HG03060 (cell line): ENCODE measurements around the gene PRPF4.
A peak's percentile ranks its signal among the peaks of the same experiment; 100 is the strongest.

Source experiments
- ATAC-seq: cut with Tn5 transposase; IDR thresholded peaks from one replicate; pipeline ENCODE4 v1.9.1; 2021; ENCODE audit warnings: low read depth, moderate number of reproducible peaks; ENCODE audit not compliant: unreplicated experiment

PRPF4 gene

DNA sequence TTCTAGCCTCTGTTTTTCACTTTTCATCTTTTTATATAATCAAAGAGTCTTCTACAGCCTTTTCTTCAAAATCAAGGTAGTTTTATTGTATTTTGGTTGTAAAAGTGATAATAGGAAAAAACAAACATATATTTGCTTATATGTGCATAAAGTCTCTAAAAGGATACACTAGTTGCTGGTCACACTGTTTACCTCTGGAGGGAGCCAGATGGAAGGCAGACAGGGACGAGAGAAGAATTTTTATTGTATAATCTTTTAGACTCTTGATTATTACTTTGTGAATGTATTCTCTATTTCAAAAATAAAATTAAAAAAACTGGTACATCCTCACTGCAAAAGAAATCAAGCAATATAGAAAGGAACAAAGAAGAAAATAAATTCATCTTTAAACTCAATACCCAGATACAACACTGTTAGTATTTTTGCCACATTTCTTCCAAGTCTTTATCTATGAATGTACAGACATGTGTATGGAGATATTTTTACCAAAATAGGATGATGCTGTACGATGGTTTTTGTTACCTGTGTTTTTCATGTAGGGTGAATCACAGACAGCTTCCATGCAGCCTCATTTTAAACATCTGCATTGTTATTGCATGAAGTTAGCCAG, 33.9 kb downstream of the PRPF4 start:
- ATAC-seq = no peak

- no peak for ATAC-seq
Observed at GRCh38 chr9:113310538-113310937, 35.1 kb downstream of the PRPF4 start.

- ATAC-seq = no peak
Observed at GRCh38 chr9:113311961-113312360, 36.5 kb downstream of the PRPF4 start.

DNA sequence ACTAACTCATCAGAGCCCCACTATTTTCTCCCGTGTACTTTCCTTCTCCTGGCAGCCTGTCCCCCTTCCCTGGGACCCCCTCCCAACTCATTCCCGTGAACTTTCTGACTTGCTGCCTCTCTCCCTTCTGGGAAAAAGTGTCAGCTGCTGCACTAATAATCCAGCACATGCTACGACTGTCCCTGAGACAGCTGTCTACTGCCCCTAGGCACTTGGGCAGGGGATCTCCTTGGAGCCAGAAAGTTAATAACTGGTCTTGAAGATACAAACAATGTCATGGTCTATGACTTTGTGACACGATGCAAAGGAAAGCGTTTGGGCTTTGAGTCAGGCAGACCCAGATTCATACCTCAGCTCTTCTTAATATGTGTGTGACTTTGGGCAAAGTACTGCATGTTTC, 37.8 kb downstream of the PRPF4 start:
- ATAC-seq = no peak

DNA sequence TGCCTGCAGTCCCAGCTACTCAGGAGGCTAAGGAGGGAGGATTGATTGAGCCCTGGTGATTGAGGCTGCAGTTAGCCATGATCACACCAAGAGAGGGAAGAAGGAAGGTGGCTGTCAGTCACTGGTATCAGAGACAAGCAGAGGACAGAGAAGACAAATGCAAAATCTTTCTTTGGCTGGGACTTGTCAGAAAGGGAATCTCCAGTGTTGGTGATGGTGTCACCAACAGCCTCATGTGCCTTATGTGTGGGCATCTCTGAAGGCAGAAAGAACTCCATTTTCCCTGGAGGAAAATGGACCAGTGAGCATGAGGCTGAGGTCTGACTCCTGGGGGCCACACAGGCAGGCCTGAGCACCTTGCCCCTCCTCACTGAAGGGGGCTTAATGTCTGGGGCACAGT, 39.8 kb downstream of the PRPF4 start:
- ATAC-seq = no peak

- no peak for ATAC-seq
Observed at GRCh38 chr9:113316030-113316429, 40.6 kb downstream of the PRPF4 start.

DNA sequence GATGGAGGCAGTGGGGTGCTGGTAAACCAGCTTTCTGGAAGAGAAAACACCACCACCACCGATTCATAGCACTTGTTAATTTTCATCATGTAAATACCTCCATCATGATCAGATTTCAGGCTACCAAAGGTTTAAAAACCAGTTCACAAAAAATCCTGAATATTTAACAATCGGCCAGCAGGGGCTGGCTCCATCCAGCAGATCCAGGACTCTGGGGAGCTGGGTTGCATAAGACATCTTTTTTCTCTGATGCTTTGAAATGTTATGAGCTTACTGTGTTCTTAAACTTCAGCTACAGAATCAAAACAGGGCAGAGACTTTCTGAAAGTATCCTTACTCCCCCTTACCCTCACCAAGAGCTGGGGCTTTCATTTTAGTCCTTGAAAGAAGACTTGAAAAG, 42.3 kb downstream of the PRPF4 start:
- no peak for ATAC-seq

DNA sequence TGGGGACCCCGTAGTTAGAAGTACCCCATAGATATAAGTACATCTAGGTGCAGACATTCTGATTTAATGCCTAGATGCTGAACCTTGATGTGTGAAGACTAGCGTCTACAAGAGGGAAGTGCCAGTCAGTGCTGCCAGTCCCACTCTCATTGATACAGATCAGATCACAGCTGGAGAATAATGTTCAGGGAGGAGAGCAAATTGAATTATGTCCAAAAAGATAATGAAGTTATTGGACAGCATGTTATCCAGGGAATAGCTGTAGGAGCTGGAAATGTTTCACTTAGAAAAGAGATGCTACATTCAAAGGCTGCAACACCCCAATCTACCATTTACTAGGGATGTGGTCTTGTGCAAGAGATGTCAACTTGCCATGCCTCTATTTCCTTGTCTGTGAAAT, 43.6 kb downstream of the PRPF4 start:
- no peak for ATAC-seq

DNA sequence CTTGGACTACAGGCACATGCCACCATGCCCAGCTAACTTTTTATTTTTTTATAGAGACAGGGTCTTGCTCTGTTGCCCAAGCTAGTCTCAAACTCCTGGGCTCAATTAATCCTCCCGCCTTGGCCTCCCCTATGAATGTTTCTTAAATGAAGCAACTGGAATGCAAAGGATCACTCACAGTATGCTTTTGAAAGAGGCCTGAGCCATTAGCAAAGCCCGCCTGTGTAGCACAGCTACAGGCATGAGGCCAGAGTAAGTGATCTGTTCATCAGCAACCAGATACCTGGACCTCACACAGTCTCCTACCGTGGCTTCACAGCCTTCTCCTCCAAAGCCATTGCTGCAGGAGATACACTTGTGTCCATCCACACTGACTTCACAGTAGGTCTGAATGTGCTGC, 44.6 kb downstream of the PRPF4 start:
- ATAC-seq = no peak

- ATAC-seq = no peak
Observed at GRCh38 chr9:113322671-113323070, 47.2 kb downstream of the PRPF4 start.

GRCh38 chr9:113326230-113326629, 50.8 kb downstream of the PRPF4 start:
- no peak for ATAC-seq

DNA sequence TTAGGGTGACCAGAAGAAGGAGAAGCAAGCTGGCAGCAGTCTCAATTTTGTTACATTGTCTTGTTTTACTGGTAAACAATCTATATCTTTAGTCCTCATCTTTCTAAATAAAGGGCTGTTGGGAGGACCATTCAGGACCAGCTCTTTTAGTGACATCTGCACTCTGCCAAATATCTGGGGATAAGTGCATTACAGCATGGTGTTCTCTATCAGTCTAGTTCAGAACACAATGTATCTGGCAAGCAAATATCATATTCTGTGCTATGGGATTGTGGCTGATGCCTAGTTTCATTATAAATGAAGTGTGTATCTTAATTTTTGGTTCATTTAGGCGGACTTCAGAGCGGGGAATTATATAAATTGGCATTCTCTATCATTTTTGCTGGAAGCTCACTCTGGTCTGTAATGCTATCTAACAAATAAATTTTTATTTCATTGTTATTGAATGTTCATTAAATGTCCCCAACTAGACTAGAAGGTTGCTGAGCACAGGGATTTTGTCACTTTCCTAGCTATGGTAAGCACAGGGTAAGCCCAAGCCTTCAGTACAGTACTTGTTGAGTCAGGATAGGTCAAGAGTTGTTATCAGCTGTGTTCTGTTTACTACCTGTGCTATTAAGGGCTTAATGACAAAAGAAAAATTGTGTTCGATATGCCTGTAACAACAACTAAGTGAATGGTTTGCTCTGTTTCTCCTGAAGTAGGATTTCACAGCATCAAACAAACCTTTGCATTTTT, 52.8 kb downstream of the PRPF4 start:
- ATAC-seq = no peak

- no peak for ATAC-seq
Observed at GRCh38 chr9:113331780-113332179, 56.3 kb downstream of the PRPF4 start.

- no peak for ATAC-seq
Observed at GRCh38 chr9:113337714-113338113, 62.3 kb downstream of the PRPF4 start.

GRCh38 chr9:113340011-113340699, 64.7 kb downstream of the PRPF4 start, which contains the start of gene WDR31:
TSS of gene WDR31 (minus strand) at chr9:113340275. CDS start at chr9:113332022, 8,253 bp downstream.
- peak; percentile 86 for ATAC-seq

GRCh38 chr9:113341712-113342410, 66.4 kb downstream of the PRPF4 start:
- ATAC-seq = no peak
